CD14-positive monocyte (primary cell): Measurements from ENCODE around the gene ZNF592. TPM values are rescaled to one million over a fixed set of nuclear protein-coding genes. Genes with fewer than 3 reads are reported as not detected.

Experiments
- DNase-seq, 3 donors: peaks; one replicate each; pipeline ENCODE4 v3.0.0-alpha.2; 2011 to 2022
- H2AFZ ChIP-seq: 2 replicates; pipeline ENCODE4 v1.6.0; 2012; ENCODE audit warnings: mild to moderate bottlenecking, low read depth, low read length, inconsistent platforms; ENCODE audit not compliant: insufficient read depth, poor library complexity, severe bottlenecking
- H3K27ac ChIP-seq, 2 donors: 1 replicate in 1 of 2; 2 replicates in 1 of 2; pipeline ENCODE4 v1.5.1; 2012 to 2013; ENCODE audit warnings: low read length in 2 of 2, control low read depth in 1 of 2, inconsistent platforms in 1 of 2, low read depth in 1 of 2, mild to moderate bottlenecking in 1 of 2
- H3K27me3 ChIP-seq, 2 donors: one replicate each; pipeline versions ENCODE4 v1.6.0 to v1.6.1; 2011 to 2013; ENCODE audit warnings: low read length in 2 of 2; ENCODE audit not compliant: control insufficient read depth in 2 of 2, insufficient read depth in 2 of 2
- H3K36me3 ChIP-seq, 2 donors: replicated peaks in 1 of 2; 1 replicate in 1 of 2; 2 replicates in 1 of 2; pipeline versions ENCODE4 v1.5.1 to v1.6.1; 2012 to 2013; ENCODE audit warnings: low read length in 2 of 2, control low read depth in 1 of 2, inconsistent platforms in 1 of 2, mild to moderate bottlenecking in 1 of 2; ENCODE audit not compliant: insufficient read depth in 2 of 2, control insufficient read depth in 1 of 2
- H3K4me1 ChIP-seq, 2 donors: 1 replicate in 1 of 2; 2 replicates in 1 of 2; pipeline versions ENCODE4 v1.5.1 to v1.6.1; 2012 to 2013; ENCODE audit warnings: low read length in 2 of 2, control low read depth in 1 of 2, inconsistent platforms in 1 of 2, mild to moderate bottlenecking in 1 of 2, moderate library complexity in 1 of 2; ENCODE audit not compliant: insufficient read depth in 2 of 2, control insufficient read depth in 1 of 2
- H3K4me2 ChIP-seq: replicated peaks from 2 replicates; pipeline ENCODE3; 2012; ENCODE audit warnings: low read length, moderate library complexity, mild to moderate bottlenecking; ENCODE audit not compliant: poor library complexity, severe bottlenecking; ENCODE audit errors: extremely low read depth
- H3K4me3 ChIP-seq, 3 experiments: fragments of 200-600 bp in 1 of 3; sonication (generic) in 1 of 3; replicated peaks in 1 of 3; 1 replicate in 2 of 3; 2 replicates in 1 of 3; pipeline ENCODE4 v1.5.1; 2011 to 2013; ENCODE audit warnings: low read length in 3 of 3, mild to moderate bottlenecking in 3 of 3, control low read depth in 2 of 3, low read depth in 2 of 3, inconsistent platforms in 1 of 3, moderate library complexity in 1 of 3
- H3K79me2 ChIP-seq: 2 replicates; pipeline ENCODE4 v1.6.0; 2012; ENCODE audit warnings: mild to moderate bottlenecking, control low read depth, inconsistent platforms, low read length, moderate library complexity; ENCODE audit not compliant: insufficient read depth
- H3K9ac ChIP-seq: 2 replicates; pipeline ENCODE4 v1.6.0; 2017; ENCODE audit warnings: low read length, mild to moderate bottlenecking; ENCODE audit not compliant: insufficient read depth, poor library complexity, severe bottlenecking
- H3K9me3 ChIP-seq, 2 donors: replicated peaks in 1 of 2; 1 replicate in 1 of 2; 2 replicates in 1 of 2; pipeline versions ENCODE4 v1.5.1 to v1.6.1; 2012 to 2013; ENCODE audit warnings: low read length in 2 of 2, control low read depth in 1 of 2; ENCODE audit not compliant: control insufficient read depth in 1 of 2, insufficient read depth in 1 of 2
- H4K20me1 ChIP-seq: 2 replicates; pipeline ENCODE4 v1.6.0; 2012; ENCODE audit warnings: mild to moderate bottlenecking, low read length, control low read depth, moderate library complexity; ENCODE audit not compliant: insufficient read depth
- H3K27ac Mint-ChIP-seq, 7 donors: one replicate each; pipeline ENCODE4 v1.8.0; 2020; ENCODE audit warnings: mild to moderate bottlenecking in 7 of 7, mixed read lengths in 7 of 7, moderate library complexity in 6 of 7, inconsistent platforms in 2 of 7
- H3K27me3 Mint-ChIP-seq, 3 donors: one replicate each; pipeline ENCODE4 v1.8.0; 2021 to 2022; ENCODE audit warnings: low read depth in 3 of 3, mild to moderate bottlenecking in 3 of 3, mixed read lengths in 3 of 3, moderate library complexity in 3 of 3, inconsistent platforms in 1 of 3
- H3K36me3 Mint-ChIP-seq, 2 donors: one replicate each; pipeline ENCODE4 v1.8.0; 2020; ENCODE audit warnings: mixed read lengths in 2 of 2, inconsistent platforms in 1 of 2, mild to moderate bottlenecking in 1 of 2
- H3K4me1 Mint-ChIP-seq: one replicate; pipeline ENCODE4 v1.8.0; 2020; ENCODE audit warnings: mild to moderate bottlenecking, mixed read lengths
- H3K4me3 Mint-ChIP-seq, 2 donors: one replicate each; pipeline ENCODE4 v1.8.0; 2020; ENCODE audit warnings: mild to moderate bottlenecking in 2 of 2, mixed read lengths in 2 of 2, moderate library complexity in 1 of 2
- H3K9me3 Mint-ChIP-seq, 7 donors: one replicate each; pipeline ENCODE4 v1.8.0; 2020 to 2022; ENCODE audit warnings: mixed read lengths in 7 of 7, mild to moderate bottlenecking in 6 of 7, moderate library complexity in 6 of 7, inconsistent platforms in 2 of 7
- WGBS: methylation state at CpG from one replicate; pipeline ENCODE4 v1.1.5; 2013; ENCODE audit warnings: missing lambda C conversion rate; ENCODE audit not compliant: insufficient coverage; 5-methylcytosine and 5-hydroxymethylcytosine counted together
- intact Hi-C, 2 donors: fragments of 100-400 bp; cut with micrococcal nuclease; formaldehyde crosslinking; loops; one replicate each; pipeline versions ENCODE4 v1.15.0 to v1.15.1; 2023
- polyA plus RNA-seq, 3 donors: library from polyadenylated mRNA; depleted of rRNA in 1 of 3; unstranded in 2 of 3; stranded (reverse) in 1 of 3; fragments of 300-500 nt in 2 of 3; fragments of >200 nt in 1 of 3; fragmentation: Illumina TruSeq in 2 of 3; gene quantifications; 1 replicate in 2 of 3; 2 replicates in 1 of 3; pipeline ENCODE4 v1.2.3, GENCODE V29; 2012 to 2021
- TF ChIP-seq, protein P1 (sequence below): fragments of 200-600 bp; IDR thresholded peaks from one replicate; pipeline ENCODE4 v1.8.0; 2022; ENCODE audit warnings: antibody characterized with exemption, mild to moderate bottlenecking

ZNF592 gene
- polyA plus RNA-seq, 3 donors, result 2.8 to 43.6 (median 5.0) TPM

- Histone ChIP-seq H3K36me3 (peaks cover 82 to 95% of the 10 kb centered on the region in 2 donors), H3K79me2 (peaks cover 46% of the 10 kb centered on the region), H3K9me3 (no peaks in the 10 kb centered on the region), H4K20me1 (peaks cover 88% of the 10 kb centered on the region), H3K4me1 (no peaks in the 10 kb centered on the region), H3K4me2 (no peak overlapping the region), H2AFZ (no peak overlapping the region), H3K27me3 (no peaks in the 10 kb centered on the region), H3K27ac (peak overlapping the region in 1 of 2 donors; percentile 1), H3K9ac (no peak overlapping the region), H3K4me3 (no peak overlapping the region)
- whole genome bisulfite sequencing, result 100% methylated on average over 3 of the region's 3 CpGs
- Mint-ChIP-seq H3K9me3 (no peaks in the 10 kb centered on the region), H3K4me1 (no peaks in the 10 kb centered on the region), H3K27me3 (peaks cover 0 to 2% (median 0%) of the 10 kb centered on the region in 3 donors), H3K4me3 (no peak overlapping the region), H3K27ac (peak overlapping the region in 1 of 7 donors; percentile 26), H3K36me3 (peaks cover 74 to 92% of the 10 kb centered on the region in 2 donors)
- TF ChIP-seq, protein P1, sequence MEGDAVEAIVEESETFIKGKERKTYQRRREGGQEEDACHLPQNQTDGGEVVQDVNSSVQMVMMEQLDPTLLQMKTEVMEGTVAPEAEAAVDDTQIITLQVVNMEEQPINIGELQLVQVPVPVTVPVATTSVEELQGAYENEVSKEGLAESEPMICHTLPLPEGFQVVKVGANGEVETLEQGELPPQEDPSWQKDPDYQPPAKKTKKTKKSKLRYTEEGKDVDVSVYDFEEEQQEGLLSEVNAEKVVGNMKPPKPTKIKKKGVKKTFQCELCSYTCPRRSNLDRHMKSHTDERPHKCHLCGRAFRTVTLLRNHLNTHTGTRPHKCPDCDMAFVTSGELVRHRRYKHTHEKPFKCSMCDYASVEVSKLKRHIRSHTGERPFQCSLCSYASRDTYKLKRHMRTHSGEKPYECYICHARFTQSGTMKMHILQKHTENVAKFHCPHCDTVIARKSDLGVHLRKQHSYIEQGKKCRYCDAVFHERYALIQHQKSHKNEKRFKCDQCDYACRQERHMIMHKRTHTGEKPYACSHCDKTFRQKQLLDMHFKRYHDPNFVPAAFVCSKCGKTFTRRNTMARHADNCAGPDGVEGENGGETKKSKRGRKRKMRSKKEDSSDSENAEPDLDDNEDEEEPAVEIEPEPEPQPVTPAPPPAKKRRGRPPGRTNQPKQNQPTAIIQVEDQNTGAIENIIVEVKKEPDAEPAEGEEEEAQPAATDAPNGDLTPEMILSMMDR, result no peak
- intact Hi-C loops, result no loop called here
- no peak for DNase-seq
Observed at GRCh38 chr15:84797801-84798200, 49.4 kb downstream of the ZNF592 start.

GRCh38 chr15:84798436-84798946, 50.1 kb downstream of the ZNF592 start:
- DNase-seq, result no peak
- Histone ChIP-seq H3K9me3 (no peaks in the 10 kb centered on the region), H3K36me3 (peaks cover 81 to 95% of the 10 kb centered on the region in 2 donors), H3K4me2 (no peak overlapping the region), H4K20me1 (peaks cover 85% of the 10 kb centered on the region), H3K4me3 (no peak overlapping the region), H3K4me1 (no peaks in the 10 kb centered on the region), H3K9ac (no peak overlapping the region), H2AFZ (no peak overlapping the region), H3K79me2 (peaks cover 41% of the 10 kb centered on the region), H3K27ac (no peak overlapping the region), H3K27me3 (no peaks in the 10 kb centered on the region)
- Mint-ChIP-seq H3K27ac (peak overlapping the region in 3 of 7 donors; percentile 26 to 77 (median 71)), H3K4me1 (no peaks in the 10 kb centered on the region), H3K9me3 (no peaks in the 10 kb centered on the region), H3K36me3 (peaks cover 80 to 93% of the 10 kb centered on the region in 2 donors), H3K4me3 (no peak overlapping the region), H3K27me3 (peaks cover 0 to 2% (median 0%) of the 10 kb centered on the region in 3 donors)
- 98% methylated on average over 21 of the region's 21 CpGs for WGBS
- intact Hi-C loops, result no loop called here
- TF ChIP-seq, protein P1, result no peak
